Activated CD4-positive, CD25-positive, alpha-beta regulatory T cell treated with anti-CD3 and anti-CD28 coated beads, Interleukin-2, amount 50 U/mL, for 72 hours (primary cell): Measurements from ENCODE around the gene CFAP58.

ENCODE experiments used
- DNase-seq: peaks from one replicate; pipeline ENCODE4 v3.0.0; 2021

CFAP58 gene

DNA sequence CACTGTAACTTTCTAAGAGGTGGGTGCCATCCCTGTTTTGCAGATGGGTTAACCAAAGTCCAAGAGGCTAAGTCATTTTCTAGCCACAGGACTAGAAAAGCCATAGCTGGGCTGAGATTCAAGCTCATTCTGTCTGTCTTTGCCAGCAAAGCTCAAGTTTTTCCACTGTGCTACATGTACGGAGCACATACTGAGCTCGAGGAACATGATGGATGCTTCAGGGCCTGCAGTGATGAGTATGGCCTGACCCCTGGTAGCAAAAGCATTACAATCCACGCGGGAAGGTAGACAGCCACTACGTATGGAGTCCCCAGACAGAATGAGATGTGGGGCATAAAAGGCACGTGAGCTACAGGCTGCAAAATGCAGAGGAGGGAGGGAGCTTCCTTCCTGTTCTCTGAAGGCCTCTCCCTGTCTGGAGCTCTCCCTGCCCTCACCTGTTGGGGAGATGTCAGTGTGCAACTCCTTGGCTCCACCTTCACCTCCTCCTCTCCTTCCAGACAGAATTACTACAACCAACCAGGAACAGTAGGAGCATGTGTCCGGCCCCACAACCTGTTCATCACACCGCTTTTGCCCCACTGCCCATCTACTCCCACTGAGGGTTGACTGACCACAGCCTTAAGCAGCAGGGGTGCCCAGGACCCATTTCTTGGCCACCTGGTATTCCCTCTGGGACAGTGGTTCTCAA is 31.8 kb upstream of the CFAP58 start:
- DNase-seq, result no peak

DNA sequence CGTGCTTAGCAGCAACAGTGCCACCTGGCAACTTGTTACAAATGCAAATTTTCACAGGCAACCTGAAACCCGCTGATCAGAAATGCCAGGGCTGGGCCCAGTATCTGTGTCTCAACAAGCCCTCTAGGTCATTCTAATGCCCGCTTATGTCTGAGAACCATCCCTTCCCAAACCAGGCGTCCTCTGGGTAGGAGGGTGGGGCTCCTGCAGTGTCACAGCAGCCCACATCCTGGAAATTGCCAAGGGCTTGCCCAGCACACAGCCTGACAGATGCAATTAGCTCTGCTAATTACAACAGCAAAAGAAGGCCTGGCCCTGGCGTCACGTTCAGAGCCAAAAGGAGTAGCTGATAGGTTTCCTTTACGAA is 31.2 kb upstream of the CFAP58 start:
- DNase-seq, result no peak

DNA sequence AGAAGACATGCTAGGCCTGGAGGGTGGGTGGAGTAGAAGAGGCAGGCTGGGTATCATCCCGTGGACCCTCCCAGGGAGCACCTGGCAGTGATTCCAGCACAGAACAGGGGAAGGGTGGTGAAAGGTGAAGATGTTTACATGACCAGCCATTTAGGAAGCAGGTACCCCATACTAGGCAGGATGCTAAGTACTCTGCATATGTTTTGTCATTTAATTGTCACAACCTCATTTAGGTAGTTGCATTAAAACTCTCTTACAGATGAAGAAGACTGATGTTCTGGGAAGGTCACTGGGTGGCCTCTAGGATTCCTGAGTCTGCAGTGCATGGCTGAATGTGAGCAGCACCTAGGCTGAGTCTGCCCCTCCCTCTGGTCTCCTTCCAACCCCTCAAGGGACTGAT is 30.5 kb upstream of the CFAP58 start:
- DNase-seq, result no peak

DNA sequence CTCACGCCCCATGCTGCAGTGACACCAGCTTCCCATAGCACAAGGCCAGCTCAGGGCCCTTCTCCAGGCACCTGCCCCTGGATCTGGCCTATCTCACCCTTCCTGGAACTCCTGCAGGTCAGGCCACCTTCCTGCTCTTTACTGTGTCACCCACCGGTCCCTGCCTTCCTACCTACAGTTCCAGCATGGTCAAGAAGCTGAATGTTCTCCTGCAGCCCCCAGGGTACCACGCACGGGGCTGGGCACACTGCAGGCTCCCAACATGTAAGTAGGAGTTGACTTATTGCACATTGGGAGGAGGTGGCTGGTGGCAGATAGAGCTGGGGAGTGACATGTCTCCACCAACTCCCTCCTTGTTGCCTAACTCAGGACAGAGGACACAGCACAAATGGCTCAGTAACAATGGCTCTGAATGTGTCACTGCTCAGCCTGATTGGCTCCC is 29.9 kb upstream of the CFAP58 start:
- no peak for DNase-seq

DNA sequence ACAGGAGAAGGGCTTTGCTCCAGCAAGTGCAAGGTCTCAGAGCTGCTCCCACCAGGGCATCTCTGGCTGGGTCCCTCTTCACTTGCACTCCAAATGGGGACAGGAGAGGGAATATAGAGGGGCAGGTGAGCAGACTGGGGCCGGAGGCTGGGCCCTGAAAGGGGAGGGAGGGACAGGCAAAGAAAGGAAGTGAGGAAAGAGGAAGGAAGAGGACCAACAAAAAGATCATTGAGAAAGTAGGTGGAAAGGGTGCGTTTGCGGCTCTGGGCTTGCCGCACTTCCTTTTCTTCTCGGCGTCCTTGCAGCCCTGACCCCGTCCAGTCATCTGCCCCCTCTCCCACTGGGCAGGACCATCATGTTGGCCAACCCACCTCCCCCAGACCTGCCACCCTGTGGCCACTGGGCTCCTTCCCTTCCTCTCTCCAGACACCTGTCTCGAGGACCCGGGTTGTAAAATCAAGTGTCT is 29.4 kb upstream of the CFAP58 start:
- DNase-seq, result no peak

DNA sequence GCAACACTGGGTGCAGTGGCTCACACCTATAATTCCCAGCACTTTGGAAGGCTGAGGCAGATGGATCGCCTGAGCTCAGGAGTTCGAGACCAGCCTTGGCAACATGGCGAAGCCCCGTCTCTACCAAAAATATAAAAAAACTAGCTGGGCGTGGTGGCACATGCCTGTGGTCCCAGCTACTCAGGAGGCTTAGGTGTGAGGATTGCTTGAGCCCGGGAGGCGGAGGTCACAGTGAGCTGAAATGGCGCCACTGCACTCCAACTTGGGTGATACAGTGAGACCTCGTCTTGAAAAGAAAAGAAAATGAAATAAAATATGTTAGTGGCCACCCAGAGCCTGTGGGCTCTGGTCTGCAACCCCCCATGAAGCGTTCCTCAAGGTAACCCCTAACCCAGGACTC is 28.7 kb upstream of the CFAP58 start:
- DNase-seq, result no peak

DNA sequence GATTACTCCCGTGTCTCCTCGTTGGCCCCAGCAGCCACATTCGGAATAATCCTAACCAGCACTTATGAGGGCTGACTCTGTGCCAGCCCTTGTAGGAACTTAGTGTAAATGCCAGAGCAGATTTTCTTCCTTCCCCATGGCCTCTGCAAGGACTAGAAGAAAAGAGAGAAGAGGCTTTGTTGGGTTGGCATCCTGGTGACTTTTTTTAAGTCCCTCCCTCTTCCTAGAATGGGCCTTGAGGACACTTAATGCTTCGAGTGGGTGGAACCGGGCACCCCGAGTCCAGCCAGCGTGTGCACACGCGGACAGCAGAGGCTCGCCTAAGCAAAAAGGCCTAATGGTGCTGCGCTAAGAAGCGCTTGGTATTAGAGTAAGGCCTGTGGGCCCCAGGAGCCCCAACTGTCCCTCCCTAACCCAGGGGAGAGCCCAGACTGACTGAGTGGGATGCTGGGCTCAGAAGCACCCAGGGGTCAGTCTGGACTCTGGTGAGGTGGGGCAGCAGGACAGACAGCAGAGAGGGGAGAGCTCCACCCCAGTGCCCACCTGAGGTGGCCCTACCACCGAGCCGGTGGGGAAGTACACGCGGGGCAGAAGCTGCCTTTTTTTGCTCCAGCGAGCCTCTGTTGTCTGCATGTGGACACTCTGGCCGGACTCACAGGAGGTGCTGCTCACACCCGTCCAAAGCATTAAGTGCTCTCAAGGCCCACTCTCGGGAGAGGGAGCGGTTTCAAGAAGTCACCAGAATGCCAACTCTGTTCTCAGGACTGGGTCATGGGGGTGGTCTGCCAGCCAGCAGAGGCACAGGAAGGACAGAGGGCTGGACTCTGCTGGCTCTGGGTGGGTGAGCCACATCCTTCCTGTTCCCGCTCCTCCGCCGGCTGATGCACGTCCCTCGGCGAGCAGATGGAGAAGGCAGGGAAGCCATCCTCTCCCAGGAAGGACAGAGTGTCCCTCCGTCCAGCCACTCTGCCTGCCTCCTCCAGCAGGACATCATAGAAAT is 27.9 kb upstream of the CFAP58 start:
- DNase-seq, result no peak

DNA sequence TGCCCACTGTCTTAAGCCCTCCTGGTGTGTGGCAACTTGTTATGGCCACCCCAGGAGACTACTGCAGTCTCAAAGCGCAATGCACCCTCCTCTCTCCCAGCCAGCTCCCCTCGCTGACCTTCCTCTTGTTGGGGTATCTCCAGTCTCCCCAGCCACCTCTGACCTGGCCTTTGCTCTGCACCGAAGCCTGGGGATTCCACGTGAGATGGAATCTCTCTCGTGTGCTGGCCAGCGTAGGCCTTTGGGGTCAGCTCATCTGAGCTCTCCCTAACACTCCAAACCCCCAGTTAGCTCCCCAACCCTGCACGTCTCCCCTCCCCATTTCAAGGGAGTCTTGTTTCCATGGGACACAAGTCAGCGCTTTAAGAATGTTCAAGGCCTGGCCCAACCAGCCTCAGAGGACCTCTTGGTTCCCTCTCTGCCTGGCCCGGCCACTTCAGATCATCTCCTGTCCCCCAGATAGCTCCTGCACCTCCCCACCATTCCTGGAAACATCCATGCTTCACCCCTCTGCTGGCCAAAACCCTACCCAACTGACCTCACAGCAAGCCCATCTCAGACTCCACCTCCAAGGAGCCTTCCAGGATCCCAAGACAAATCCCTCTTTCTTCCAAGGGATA is 26.5 kb upstream of the CFAP58 start:
- DNase-seq, result no peak

DNA sequence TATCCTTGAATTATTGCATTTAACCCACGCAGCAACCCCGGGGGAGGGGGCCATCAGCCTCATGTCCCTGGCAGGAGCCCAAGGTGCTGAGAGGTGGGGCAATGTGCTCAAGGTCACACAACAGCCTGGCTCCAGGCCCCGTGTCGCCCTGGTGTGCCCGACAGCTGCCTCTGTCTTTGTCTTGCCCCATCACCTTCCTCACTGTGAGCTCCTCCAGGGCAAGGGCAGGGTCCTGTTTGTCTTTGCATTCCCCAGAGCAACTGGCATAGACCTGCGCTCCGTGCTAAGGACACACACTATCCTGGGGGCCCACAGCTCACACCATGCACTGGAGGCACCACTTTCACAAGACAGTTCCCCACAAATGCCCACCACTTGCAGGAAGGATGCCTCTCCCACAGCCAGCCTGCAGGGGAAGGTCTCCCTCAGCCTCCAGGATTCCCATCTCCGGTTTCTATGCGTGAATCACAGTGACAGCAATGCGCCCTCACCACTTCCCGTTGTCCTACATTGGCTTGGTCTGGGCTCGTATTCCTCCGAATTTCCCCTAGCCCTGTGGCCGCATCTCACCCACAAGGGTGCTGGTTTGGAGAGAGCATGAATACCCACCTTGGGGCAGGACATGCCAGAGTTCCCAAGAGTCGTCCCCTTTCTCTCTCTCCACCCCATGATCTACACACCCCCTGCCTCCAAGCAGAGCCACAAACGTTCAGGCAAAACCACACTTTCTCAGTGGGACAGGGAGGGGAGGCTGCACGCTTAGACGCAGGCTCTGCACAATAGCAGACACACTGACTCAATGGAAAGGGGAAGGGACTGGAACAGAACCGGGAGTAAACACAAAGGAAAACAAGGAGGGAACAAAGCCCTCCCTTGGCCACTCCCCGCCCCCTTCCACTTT is 25.6 kb upstream of the CFAP58 start:
- DNase-seq, result no peak

DNA sequence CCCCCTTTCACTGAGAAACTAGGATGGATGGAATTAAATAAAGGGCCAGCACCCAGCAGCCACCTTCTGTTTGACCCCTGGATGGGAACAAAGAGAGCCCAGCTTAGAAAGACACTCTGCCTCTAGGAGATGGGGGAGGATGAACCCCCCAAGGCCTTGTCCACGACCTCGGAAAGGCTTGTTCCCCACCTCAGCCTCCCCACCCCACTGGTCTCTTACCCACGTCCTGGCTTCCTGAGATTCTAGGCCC is 25.1 kb upstream of the CFAP58 start:
- DNase-seq, result no peak

DNA sequence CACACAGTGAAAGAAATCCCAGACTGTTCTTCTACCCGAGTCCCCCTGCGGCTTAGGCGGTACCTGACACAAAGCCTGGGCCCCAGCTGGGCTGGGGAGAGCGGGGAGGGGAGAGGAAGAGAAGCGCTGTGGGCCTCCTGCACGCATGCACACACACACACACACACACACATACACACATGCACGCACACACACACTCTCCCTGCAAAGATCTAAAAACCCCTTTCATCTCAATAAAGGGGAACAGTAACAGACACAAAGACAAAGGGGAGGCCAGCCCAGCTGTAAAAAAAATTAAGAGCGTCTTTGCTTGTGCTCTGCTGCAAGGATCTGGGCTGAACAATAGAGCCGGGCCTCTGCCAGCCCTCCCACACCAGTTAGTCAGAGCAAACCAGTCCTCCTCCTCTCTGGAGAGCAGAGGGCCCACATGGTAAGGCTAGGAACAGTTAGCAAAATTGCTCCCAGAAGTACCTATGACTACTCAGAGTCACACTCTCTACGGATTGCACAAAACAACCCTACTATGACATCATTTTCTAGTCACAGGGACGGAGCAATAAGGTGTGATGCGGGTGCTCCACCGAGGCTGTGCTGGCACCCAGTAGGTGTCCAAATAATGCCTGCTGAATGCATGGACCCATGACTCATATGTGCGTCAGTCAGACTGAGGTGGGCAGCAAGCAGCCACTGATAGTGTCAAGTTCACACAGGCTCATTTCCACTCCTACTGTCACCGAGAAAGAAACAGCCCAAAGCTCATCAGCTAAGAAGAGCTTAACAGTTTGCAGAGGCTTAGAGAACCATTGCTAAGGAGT is 24.5 kb upstream of the CFAP58 start:
- DNase-seq, result peak; percentile 66

DNA sequence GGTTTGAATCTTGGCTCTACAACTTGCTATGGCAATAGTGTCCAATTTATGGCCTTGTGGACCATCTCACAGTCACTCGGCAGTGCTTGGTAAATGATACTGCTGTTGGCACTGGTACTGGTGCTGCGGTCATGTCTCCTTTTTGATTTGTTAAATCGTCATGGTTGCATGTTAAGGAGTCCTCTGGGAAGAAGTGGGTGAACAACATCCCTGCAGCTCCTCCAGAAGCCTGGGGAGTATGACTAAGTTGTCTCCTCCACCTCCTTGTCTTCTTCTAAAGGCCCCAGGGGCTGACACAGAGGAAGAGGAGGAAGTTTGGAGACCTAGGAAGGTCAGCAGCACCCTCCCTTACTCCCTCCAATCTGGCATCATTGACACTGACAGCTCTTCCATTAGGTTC is 23.9 kb upstream of the CFAP58 start:
- DNase-seq, result no peak

DNA sequence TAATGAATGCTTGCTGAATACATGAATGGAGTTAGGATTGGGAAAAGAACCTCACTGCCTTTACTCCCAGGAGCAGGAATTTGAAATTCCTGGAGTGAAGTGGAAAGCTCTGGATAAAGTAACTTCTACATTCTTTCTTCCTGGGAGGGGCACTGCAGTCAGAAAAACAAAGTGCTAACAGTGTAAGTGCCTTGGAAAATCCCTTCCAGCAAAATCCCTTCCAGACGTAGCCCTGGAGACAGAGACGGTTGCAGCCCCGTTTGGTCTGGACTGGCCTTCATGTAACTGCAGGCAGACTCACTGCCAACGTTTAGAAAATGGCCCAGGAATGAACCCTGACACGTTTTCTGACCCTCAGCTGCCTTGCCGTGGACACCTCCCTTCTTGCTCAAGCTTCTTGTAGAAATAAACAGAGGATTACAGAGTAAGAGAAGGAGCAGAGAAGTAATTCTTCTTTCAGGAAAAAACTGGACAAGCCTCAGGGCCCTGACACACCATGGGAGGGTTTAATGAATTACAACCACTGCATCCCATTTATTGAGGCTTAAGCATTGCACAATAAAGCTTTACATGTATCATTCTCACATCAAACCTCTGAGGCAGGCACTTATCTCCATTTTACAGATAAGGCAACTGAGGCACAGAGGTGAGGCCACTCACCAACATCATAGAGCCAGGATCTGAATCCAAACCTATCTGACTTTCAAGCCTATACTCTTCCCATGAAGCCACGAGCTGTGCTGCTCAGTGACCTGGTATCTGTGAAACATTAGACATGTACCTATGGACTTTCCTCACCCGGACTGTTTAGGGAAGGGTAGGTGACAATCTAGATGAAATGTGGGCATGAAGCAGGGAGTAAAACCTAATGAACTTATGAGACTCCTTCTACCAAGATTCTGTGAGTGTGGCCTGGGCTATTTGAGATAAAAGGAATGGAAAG is 23.2 kb upstream of the CFAP58 start:
- no peak for DNase-seq

DNA sequence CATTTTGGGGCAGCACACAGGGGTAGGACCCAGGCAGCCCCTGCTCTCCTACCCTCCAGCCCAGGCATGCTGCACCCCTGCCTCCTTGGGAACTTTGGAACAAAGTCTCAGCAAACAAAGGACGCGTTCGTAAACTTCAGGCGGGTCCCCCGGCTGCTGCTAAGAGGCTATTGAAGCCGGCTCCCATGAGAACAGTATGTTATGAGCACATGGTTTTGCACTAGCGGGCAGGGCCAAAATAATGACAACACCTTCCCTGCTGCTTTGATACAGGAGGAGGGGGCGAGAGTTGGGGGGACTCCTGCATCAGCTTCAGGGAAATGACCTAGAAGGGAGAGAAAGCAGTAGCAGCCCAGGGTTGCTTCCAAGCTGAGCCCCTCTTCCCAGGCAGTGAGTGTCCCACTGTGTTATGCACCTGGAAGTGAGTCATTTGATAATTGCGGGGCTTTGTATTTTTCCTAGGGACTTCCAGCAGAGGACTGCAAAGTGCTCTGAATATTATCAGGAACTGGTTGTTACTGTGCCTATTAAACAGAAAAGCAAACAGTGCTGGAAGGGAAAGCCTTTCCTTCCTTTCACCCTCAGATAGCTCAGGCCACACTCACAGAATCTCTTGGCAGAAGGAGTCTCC is 22.3 kb upstream of the CFAP58 start:
- no peak for DNase-seq

DNA sequence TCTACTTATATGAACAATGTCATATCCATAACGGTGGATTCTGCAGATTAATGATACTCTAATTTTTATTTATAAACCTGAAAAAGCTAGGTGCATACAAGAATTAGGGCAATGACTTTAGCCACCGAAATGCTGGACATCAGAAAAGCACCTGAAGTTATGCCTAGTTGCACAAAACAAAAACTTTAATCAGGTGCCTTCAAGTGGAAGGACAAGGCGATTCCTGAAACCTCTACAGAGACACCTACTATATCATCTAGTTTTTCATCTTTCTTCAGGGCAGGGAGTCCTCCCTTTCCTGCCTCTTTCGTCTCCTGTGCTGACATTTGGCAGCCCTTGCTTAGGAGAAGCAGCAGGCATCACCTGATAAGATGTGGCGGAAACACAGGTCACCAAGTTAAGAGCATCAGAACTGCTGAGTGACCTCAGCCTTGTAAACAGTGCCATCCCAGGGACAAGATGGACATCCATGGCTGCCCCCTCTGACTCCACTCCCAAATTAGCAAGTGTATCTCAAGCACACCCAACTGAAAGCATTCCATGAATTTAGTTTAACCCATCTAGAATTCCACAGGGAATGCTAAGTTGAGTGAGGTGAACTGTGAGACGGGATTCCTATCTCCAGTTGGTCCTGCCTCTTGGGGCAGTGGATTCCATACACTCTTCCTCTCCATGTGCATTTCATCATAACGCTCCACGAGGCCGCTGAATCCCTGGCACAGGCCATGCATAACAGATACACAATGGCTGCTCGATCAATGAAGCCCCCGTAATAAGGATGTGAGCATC is 21.2 kb upstream of the CFAP58 start:
- peak; percentile 8 for DNase-seq

DNA sequence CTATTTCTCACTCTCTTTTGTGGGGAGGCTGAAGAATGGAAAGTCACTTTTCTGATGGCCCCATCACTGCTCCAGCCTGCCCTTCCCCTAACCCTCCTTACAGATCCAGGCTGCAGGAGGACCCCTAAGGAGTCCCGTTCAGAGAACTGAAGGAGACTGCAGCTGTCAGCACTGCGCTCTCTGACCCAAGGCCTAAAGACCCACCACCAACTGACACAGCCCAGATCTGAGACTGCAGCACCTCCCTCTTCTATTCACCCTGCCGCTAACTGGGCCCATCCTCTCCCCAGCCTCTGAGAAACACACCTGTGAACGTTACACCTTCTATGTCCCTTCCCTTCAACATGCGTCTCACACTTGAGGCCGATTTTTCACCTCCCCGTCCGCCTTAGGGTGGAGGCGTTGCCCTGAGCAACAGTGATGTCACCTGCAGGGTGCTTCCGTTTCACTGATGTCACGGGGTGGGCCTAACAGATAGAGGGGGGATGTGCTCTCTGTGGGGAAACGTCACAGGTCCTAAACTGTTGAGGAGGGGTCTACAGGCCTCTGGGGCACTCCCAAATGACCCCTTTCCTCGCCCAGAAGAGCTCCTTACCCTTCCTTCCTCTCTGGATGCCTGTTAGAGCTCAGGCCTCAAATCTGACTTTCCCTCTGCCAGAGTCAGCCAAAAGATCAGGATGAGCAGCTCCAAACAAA is 20.5 kb upstream of the CFAP58 start:
- DNase-seq, result peak; percentile 25

DNA sequence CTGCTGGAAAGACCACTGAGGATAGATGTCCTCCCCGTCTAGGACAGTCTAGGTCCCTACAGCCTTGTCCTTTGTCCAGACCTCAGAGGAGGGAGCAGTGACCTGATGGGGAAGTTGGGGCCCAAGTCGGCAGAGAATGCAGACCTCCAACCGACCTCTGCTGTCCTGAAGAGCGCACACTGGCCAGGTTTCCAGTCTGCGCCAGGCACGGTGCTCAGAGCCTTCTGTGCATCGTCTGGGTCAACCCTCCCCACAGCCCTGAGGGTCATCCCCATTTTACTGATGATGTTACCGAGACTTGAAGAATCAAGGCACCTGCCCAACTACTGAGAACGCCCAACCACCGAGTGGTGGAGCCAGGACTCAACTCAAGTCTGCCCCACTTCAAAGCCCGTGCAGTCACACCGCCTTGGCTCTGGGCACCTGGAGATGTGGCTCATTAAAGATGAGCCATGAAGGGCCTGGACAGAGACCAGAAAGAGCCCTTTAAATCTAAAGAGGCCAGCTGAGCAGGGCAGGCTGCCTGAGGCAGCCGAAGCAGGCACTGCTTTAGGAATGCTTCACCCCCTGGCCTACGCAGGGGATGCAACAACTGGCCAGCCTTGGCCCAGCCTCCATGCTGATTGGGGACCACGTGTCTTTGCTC is 19.8 kb upstream of the CFAP58 start:
- no peak for DNase-seq

DNA sequence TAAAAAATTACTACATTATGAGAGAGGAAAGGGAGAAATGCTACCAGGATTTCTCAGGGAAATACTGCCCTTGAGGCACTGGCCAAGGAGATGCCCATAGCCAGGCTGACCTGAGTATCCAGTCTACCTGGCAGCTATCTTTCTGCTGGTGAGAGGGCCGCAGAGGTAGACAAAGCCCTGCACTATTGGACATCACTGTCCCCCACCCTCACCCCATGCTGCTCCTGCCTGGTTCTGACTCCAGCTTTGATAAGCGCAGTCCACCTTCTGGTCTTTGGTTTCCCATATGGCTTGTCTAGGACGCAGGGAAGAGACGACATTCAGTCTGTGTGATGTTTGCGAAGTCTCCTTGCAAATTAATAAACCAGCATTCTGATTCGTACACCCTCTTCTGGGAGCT is 19.1 kb upstream of the CFAP58 start:
- DNase-seq, result no peak
